GM19467 (cell line): ENCODE results near the gene ZNF219.
A peak's percentile ranks its signal among the peaks of the same experiment; 100 is the strongest.

Experiments
- ATAC-seq: cut with Tn5 transposase; IDR thresholded peaks from one replicate; pipeline ENCODE4 v1.9.1; 2021; ENCODE audit warnings: mild to moderate bottlenecking, moderate library complexity; ENCODE audit not compliant: unreplicated experiment

Gene ZNF219

GRCh38 chr14:21098076-21098891 lies at the start of gene ZNF219:
TSS of gene ZNF219 (minus strand) at chr14:21098655. CDS start at chr14:21093591, 5,064 bp downstream.
- ATAC-seq: no peak

GRCh38 chr14:21145437-21145836 lies 47.0 kb upstream of the ZNF219 start:
- no peak for ATAC-seq

GRCh38 chr14:21142357-21142756 lies 43.9 kb upstream of the ZNF219 start:
- no peak for ATAC-seq

- no peak for ATAC-seq
Measured at GRCh38 chr14:21136024-21136423, 37.6 kb upstream of the ZNF219 start.

DNA sequence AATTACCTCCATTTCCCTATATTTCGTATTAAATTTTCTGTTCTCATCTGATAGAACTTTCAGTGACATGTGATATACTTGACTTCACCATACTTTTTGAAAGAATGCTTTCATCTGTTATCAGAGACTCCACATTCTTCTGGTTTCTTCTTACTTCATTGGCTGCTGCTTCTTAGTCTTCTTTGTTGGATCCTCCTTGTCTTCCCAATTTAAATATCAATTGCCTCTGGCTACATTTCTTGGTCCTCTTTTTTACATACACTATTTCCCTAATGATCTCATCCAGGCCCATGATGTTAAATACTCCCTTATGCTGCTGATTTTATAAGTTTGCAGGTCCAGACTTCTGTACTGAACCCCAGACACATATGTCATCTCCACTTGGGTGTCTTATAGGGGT lies 35.4 kb upstream of the ZNF219 start:
- ATAC-seq: no peak

DNA sequence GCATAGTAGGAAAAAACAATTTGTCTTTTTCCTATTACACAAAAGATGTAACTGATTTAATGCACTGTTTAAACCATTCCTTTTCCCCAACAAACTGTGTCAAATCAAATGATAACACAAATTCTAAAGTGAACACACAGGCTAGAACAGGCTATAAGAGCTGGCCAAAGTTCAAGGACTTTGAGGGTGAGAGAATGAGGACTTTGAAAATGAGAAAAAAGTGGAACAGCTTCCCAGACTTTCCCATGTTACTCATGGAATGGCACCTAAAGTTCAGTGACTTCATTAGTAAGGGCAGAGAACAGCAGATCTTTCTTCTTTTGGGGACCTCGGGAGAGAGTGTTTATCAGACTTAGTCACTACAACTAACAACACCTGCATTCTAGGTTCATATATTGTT lies 25.0 kb upstream of the ZNF219 start:
- no peak for ATAC-seq

DNA sequence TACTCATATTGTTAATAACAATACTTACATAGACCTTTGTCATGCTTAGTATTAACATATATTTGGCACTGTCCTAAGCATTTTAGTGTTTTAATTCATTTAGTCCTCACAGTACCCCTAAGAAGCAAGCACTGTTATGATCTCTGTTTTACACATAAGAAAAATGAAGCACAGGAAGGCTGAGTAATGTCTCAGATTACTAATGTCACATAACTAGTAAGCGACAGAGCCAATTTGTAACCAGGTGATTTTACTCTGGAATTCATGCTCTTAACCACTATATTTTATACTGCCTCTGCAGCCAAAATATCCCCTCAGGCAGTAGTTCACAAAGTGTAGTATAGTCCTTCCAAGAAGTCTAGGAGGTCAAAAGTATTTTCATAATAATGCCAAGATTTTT lies 22.7 kb upstream of the ZNF219 start:
- ATAC-seq: no peak

DNA sequence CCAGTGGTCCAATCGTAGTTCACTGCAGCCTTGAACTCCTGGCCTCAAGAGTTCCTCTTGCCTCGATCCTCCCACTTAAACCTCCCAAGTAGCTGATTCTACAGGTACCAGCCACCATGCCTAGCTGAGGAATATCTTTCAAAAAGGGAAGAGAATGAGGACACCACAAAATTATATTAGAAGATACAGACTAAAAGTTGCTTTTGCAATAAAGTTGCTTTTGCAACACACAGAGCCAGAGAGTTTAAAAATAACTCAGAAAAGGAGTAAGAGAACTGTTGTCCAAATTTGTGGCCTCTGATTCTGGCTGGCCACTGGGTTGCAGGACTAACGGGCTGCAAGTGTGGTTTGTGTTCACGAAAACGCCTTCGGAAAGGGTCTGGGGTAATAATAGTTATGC lies 22.2 kb upstream of the ZNF219 start:
- ATAC-seq: no peak

DNA sequence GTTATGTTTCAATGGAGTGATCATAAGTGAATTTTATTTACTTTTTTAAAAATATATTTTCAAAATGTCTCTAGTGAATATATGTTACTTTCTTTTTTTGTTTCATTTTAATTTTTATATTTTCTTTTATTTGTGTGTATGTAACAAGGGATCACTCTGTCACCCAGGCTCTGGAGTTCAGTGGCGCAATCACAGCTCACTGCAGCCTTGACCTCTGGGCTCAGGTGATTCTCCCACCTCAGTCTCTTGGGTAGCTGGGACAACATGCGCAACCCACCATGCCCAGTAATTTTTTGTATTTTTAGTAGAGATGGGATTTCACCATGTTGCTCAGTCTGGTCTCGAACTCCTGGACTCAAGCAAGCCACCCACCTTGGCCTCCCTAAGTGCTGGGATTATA lies 20.5 kb upstream of the ZNF219 start:
- ATAC-seq: no peak

DNA sequence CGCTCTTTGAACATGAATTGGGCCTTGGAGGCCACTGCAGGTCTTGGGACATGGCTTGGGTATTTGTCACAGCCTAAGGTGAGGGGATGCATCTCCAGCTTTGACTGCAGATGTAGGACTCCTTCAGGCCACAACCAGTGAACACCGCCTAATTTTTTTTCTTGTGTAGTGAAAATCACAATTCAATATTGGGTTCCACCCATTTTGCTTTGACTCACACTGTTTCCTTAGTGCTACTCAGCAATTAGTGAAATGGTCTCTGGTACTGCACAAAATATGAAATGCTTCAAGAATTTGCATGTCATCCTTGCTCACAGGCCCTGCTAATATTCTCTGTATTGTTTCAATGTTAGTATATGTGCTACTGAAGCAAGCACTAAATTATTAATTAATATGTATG lies 14.9 kb upstream of the ZNF219 start:
- ATAC-seq: no peak

GRCh38 chr14:21112255-21112654 lies 13.8 kb upstream of the ZNF219 start:
- no peak for ATAC-seq

GRCh38 chr14:21109377-21110138 lies 11.1 kb upstream of the ZNF219 start:
- ATAC-seq: no peak

- ATAC-seq: no peak
Measured at GRCh38 chr14:21108791-21109190, 10.3 kb upstream of the ZNF219 start.

GRCh38 chr14:21107283-21107800 lies 8.9 kb upstream of the ZNF219 start:
- ATAC-seq: no peak

- no peak for ATAC-seq
Measured at GRCh38 chr14:21106498-21107282, 8.2 kb upstream of the ZNF219 start.

GRCh38 chr14:21106176-21106497 lies 7.7 kb upstream of the ZNF219 start:
- no peak for ATAC-seq

- ATAC-seq: no peak
Measured at GRCh38 chr14:21105095-21105494, 6.6 kb upstream of the ZNF219 start.

DNA sequence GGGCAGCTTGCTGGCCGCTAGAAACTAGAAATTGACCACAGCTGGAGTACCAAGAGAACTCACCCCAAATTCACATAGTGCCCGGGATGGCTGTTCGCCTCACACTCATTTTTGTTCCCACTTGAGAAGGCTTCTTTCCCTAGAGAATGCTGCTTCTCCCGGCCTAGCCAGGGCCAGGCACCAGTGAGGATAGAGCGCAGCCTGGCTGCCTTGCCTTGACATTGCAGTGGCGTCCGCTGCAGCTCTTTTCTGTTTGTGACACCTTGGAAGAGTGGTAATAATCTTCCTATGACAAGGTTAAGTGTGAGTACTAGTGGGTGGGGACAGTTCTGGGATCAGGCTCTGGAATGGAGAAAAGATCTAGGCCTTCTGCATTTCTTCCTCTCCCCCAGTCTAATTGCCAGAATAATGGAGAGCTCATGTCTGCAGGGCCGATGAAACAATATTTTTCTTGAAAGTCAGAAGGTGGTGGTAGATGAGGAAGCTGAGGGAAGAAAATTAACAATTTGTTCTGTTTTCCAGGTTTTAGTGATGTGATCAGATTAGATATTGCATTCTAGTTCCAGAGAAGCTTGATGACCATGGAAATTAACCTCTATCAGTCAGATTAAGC lies 6.1 kb upstream of the ZNF219 start:
- ATAC-seq: peak; percentile 29

DNA sequence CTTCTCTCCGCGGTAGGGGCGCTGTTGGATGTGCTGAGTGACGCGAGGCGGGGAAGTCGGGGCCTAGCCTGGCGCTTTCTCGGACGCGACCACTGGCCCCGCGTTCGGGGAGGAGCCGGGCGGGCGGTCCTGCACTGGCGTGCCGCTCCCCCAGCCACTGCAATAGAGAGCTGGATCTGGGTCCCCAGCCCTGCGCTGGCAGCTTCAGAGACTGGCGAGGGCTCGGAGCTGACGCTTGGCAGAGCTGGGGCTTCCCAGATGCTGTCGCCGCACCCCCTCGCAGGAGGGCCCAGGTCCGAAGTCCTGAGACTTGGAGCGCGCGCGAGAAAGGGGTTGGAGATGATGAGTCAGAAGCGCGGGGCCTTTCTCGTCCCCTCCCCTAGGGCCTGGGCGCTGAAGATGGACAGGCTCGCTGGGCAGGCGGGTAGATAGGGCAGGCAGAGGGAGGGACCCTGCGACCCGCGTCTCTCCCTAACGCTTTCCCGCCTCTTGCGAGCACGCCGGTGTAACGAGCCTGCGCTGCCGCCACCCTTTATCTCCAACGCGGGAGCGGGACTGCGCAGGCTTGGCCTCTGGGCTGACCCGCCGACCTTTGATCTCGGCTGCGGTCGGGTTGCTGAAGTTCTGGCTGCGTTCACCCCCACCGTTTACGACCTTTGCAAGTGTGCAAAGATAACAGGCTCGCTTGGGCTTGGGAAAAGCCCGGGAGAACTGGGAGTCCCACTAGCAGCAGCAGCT lies 5.4 kb upstream of the ZNF219 start:
- peak; percentile 91 for ATAC-seq

- no peak for ATAC-seq
Measured at GRCh38 chr14:21103411-21103709, 4.9 kb upstream of the ZNF219 start.
